ENCODE data around the gene SPTB.

- TF ChIP-seq ZFX (IDR thresholded peaks at IDR 0.05; ENCODE audit: borderline replicate concordance) = no peak
- TF ChIP-seq CTCF (IDR thresholded peaks at IDR 0.05) = no peak
Observed at GRCh38 chr14:64899958-64900357, 20.3 kb upstream of the SPTB start.
